Activated T-helper 1 cell treated with anti-CD3 and anti-CD28 coated beads, Interleukin-12 subunit alpha, Interleukin-12 subunit beta, Interleukin-2, Interleukin-4 antibody, amounts not matched to agents 30 ng/mL and 10 ng/mL and 1 ng/mL, durations not matched to agents 14 hours and 24 hours and 36 hours (primary cell): ENCODE results near the gene PPP2R5C. TPM values are rescaled to one million over a fixed set of nuclear protein-coding genes. Genes with fewer than 3 reads are reported as not detected.
"Not testable (repeated sequence)": the region's sequence is repeated elsewhere in the genome, so short reads cannot be mapped to it uniquely, and the experiment has no call there.

Experiments used
- DNase-seq: peaks from one replicate; pipeline ENCODE4 v3.0.0; 2021; ENCODE audit warnings: low spot score
- H3K27ac Mint-ChIP-seq: one replicate; pipeline ENCODE4 v1.8.0; 2021; ENCODE audit warnings: mild to moderate bottlenecking, mixed read lengths
- H3K27me3 Mint-ChIP-seq: one replicate; pipeline ENCODE4 v1.8.0; 2022; ENCODE audit warnings: mild to moderate bottlenecking, moderate library complexity, mixed read lengths; ENCODE audit not compliant: insufficient read depth
- H3K36me3 Mint-ChIP-seq: one replicate; pipeline ENCODE4 v1.8.0; 2021; ENCODE audit warnings: low read depth, mixed read lengths
- H3K4me1 Mint-ChIP-seq: one replicate; pipeline ENCODE4 v1.8.0; 2021; ENCODE audit warnings: low read depth, mixed read lengths
- H3K4me3 Mint-ChIP-seq: one replicate; pipeline ENCODE4 v1.8.0; 2021; ENCODE audit warnings: mild to moderate bottlenecking, moderate library complexity, mixed read lengths
- H3K9me3 Mint-ChIP-seq: one replicate; pipeline ENCODE4 v1.8.0; 2021; ENCODE audit warnings: mixed read lengths
- intact Hi-C: fragments of 100-400 bp; cut with micrococcal nuclease; formaldehyde crosslinking; loops from one replicate; pipeline ENCODE4 v1.15.1; 2024
- total RNA-seq: library from RNA; stranded (reverse); gene quantifications from 2 replicates; pipeline ENCODE4 v1.2.3, GENCODE V29; 2022

PPP2R5C gene
- total RNA-seq, 1 donor from 2014 or later, result 157 TPM

DNA sequence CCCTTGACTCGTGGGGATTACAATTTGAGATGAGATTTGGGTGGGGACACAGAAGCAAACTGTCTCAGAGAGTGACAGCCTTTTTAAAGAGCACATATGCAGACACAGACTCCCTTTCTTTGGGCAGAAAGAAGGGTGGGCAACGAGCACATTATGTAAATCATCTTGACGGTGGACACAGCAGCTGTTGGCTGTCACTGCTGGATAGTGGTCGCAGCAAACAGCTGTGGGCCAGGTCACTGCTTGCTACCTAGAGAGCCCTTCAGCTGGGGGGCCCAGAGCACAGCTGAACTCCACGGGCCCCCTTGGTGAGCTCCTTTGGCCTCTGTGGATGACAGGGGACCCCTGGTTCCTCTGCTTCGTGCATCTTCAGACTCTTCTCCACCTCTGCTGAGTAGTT lies 23.1 kb downstream of the PPP2R5C start:
- H3K27ac Mint-ChIP-seq, result no peak overlapping the region
- peaks cover 8% of the 10 kb centered on the region for H3K27me3 Mint-ChIP-seq
- DNase-seq, result no peak
- no peaks in the 10 kb centered on the region for H3K4me1 Mint-ChIP-seq
- no peak overlapping the region for H3K4me3 Mint-ChIP-seq
- no peaks in the 10 kb centered on the region for H3K36me3 Mint-ChIP-seq
- H3K9me3 Mint-ChIP-seq, result no peaks in the 10 kb centered on the region
- intact Hi-C loops, result loop anchor here (2.0 to 5.0 kb wide), 2 partner anchors 26 to 408 kb away; no protein-coding TSS in a partner anchor

GRCh38 chr14:101788016-101788635 lies 26.6 kb downstream of the PPP2R5C start:
- intact Hi-C loops, result loop anchor here (5.0 kb wide), 1 partner anchor 404 kb away; no protein-coding TSS in a partner anchor
- H3K4me1 Mint-ChIP-seq, result peaks cover 20% of the 10 kb centered on the region
- H3K4me3 Mint-ChIP-seq, result no peak overlapping the region
- no peak for DNase-seq
- H3K36me3 Mint-ChIP-seq, result peaks cover 5% of the 10 kb centered on the region
- no peaks in the 10 kb centered on the region for H3K27me3 Mint-ChIP-seq
- no peaks in the 10 kb centered on the region for H3K9me3 Mint-ChIP-seq
- H3K27ac Mint-ChIP-seq, result no peak overlapping the region

DNA sequence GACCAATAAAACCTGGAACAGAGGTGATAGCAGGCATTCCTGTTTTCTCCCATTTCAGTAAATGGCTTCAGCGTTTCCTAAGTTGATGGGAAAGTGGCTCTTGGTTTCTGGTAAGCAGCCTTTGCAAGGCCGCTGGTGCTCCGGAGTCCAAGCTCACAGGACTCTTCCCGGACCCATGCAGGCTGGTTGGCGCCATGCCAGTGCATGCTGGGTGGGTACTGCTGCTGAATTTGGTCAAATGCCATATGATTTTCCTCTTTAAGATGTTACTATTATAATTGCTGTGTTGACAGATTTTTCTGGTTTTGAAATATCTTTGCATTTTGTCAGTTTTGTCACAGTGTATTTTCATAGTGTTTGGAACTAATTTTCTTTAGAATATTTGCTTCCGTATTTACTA lies 27.7 kb downstream of the PPP2R5C start:
- Mint-ChIP-seq H3K27ac (no peak overlapping the region), H3K36me3 (peaks cover 8% of the 10 kb centered on the region), H3K4me1 (peaks cover 20% of the 10 kb centered on the region), H3K27me3 (no peaks in the 10 kb centered on the region), H3K4me3 (no peak overlapping the region), H3K9me3 (peaks cover 5% of the 10 kb centered on the region)
- DNase-seq, result no peak
- intact Hi-C loops, result loop anchor here (5.0 kb wide), 1 partner anchor 403 kb away; no protein-coding TSS in a partner anchor

DNA sequence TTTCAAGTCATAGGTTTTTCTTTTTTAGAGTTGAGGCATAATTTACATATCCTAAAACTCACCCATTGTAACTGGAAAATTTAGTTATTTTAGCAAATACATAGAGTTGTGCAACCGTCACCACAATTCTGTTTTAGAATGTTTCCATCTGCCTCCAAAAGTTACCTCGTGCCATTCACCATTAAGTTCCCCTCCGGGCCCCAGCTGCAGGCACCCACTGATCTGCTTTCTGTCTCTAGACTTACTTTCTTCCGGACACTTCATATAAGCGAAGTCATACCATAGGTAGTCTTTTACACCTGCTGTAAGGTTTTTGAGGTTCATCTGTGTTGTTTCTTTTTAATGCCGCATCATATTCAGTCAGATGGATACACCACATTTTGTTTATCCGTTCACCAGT lies 28.7 kb downstream of the PPP2R5C start:
- Mint-ChIP-seq H3K27me3 (no peaks in the 10 kb centered on the region), H3K4me1 (peaks cover 20% of the 10 kb centered on the region), H3K27ac (peak overlapping the region; percentile 41), H3K36me3 (peaks cover 12% of the 10 kb centered on the region), H3K9me3 (peaks cover 10% of the 10 kb centered on the region), H3K4me3 (no peak overlapping the region)
- intact Hi-C loops, result no loop called here
- DNase-seq, result no peak

DNA sequence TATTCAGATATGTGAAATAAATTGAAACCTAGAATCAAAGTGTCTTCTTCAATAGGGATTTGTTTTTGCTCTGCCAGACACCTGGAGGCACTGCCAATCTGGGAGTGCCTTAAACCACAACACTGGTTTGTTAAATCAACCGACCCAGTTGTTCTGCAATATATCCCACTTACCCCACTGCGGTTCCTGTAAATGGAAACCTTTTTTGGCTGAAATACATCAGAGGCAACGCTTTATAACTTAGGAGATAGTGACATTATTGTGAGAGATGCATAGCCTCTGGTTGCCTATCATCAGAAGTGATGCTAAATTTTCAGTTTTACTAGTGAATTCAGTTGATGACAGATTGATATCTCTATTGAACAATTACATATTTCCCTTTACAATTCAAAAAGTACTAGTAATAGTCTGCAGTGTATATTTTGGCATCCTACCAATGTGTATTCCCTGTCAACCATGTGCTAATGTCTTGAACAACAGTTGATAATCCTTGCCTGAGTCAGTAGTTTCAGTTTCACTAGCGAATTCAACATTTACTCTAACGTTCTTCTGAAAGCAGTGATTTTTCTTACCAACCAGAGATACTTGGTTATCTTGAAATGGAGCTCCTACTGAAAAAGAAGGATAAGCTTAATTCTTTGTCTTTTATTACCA lies 30.5 kb downstream of the PPP2R5C start:
- intact Hi-C loops, result loop anchor here (1.0 to 2.0 kb wide), 3 partner anchors 11 to 33 kb away; no protein-coding TSS in a partner anchor
- H3K36me3 Mint-ChIP-seq, result peaks cover 12% of the 10 kb centered on the region
- H3K4me3 Mint-ChIP-seq, result peak overlapping the region; percentile 52
- H3K27ac Mint-ChIP-seq, result peak overlapping the region; percentile 71
- H3K4me1 Mint-ChIP-seq, result peaks cover 20% of the 10 kb centered on the region
- no peak for DNase-seq
- peaks cover 10% of the 10 kb centered on the region for H3K9me3 Mint-ChIP-seq
- H3K27me3 Mint-ChIP-seq, result no peaks in the 10 kb centered on the region

DNA sequence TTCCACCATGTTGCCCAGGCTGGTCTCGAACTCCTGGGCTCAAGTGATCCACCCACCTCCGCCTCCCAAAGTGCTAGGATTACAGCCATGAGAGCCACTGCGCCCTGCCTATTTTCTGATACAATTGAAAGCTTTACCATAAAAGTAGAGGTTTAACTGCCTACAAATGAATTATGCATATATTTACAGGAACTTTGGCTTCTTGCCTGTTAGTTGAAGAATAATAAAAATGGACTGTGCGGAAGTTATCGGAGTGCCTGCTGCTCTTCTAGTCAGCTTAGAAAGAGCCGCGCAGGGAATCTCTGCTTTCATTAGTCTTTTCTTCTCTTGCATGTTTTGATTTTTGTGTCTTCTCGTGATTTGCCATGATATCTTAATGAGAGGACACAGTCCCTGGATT lies 34.5 kb downstream of the PPP2R5C start:
- intact Hi-C loops, result no loop called here
- peaks cover 14% of the 10 kb centered on the region for H3K36me3 Mint-ChIP-seq
- H3K27me3 Mint-ChIP-seq, result no peaks in the 10 kb centered on the region
- H3K27ac Mint-ChIP-seq, result no peak overlapping the region
- peaks cover 10% of the 10 kb centered on the region for H3K9me3 Mint-ChIP-seq
- H3K4me1 Mint-ChIP-seq, result peaks cover 14% of the 10 kb centered on the region
- no peak overlapping the region for H3K4me3 Mint-ChIP-seq
- no peak for DNase-seq

GRCh38 chr14:101796479-101796878 lies 35.0 kb downstream of the PPP2R5C start:
- Mint-ChIP-seq H3K4me1 (peaks cover 13% of the 10 kb centered on the region), H3K9me3 (peaks cover 10% of the 10 kb centered on the region), H3K4me3 (no peak overlapping the region), H3K27me3 (no peaks in the 10 kb centered on the region), H3K27ac (no peak overlapping the region), H3K36me3 (peaks cover 14% of the 10 kb centered on the region)
- no peak for DNase-seq
- intact Hi-C loops, result no loop called here

- Mint-ChIP-seq H3K4me3 (no peak overlapping the region), H3K4me1 (no peaks in the 10 kb centered on the region), H3K36me3 (peaks cover 10% of the 10 kb centered on the region), H3K27me3 (no peaks in the 10 kb centered on the region), H3K27ac (no peak overlapping the region), H3K9me3 (peaks cover 10% of the 10 kb centered on the region)
- intact Hi-C loops, result no loop called here
- no peak for DNase-seq
Measured at GRCh38 chr14:101797856-101798255, 36.3 kb downstream of the PPP2R5C start.

DNA sequence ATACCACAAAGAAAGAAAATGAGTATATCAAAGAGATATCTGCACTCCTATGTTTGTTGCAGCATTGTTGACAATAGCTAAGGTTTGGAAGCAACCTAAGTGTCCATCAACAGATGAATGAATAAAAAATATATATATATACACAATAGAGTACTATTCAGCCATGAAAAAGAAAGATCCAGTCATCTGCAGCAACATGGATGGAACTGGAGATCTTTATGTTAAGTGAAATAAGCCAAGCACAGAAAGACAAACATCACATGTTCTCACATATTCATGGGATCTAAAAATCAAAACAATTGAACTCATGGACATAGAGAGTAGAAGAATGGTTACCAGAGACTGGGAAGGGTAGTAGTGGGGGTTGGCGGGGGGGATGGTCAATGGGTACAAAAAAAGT lies 42.9 kb downstream of the PPP2R5C start:
- H3K36me3 Mint-ChIP-seq, H3K4me3 Mint-ChIP-seq, H3K27me3 Mint-ChIP-seq, H3K9me3 Mint-ChIP-seq, DNase-seq, H3K4me1 Mint-ChIP-seq, intact Hi-C loops, H3K27ac Mint-ChIP-seq: not testable (repeated sequence)

- H3K9me3 Mint-ChIP-seq, H3K27ac Mint-ChIP-seq, intact Hi-C loops, H3K4me3 Mint-ChIP-seq, H3K36me3 Mint-ChIP-seq, H3K27me3 Mint-ChIP-seq, DNase-seq: not testable (repeated sequence)
- peaks cover 15% of the 10 kb centered on the region for H3K4me1 Mint-ChIP-seq
Measured at GRCh38 chr14:101806252-101806651, 44.7 kb downstream of the PPP2R5C start.

DNA sequence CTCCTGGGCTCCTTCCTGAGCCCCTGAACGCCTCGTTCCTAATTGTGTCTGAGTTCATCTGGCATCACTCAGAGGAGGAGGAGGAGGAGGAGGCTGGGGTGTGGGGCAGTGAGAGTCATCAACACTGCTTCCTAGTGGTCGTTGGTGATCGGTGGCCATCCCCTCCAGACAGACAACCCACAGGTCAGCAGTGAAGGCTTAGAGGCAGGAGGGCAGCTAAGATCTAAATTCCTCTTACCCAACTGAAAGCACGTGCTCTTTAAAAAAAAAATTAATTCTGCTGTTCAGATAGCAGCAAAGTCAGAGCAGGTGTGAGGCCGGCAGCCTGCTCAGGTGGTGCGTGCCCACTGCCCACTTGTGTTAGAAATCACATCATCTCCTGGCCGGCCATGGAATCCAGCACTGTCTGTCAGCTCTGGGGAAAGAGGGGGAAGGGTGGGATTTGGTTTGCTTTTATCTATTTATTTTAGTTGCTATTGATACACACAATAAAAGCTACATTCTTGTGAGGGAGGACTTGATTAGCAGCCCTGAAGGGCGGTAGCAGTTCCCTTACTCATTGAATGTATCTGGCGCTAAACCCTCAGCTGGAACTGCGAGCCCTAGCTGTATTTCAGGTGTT lies 46.6 kb downstream of the PPP2R5C start:
- Mint-ChIP-seq H3K27me3 (no peaks in the 10 kb centered on the region), H3K9me3 (no peaks in the 10 kb centered on the region), H3K27ac (peak overlapping the region; percentile 58), H3K4me3 (peak overlapping the region; percentile 32), H3K4me1 (peaks cover 34% of the 10 kb centered on the region), H3K36me3 (peaks cover 16% of the 10 kb centered on the region)
- no peak for DNase-seq
- intact Hi-C loops, result no loop called here

- no peak for DNase-seq
- Mint-ChIP-seq H3K27ac (peak overlapping the region; percentile 100), H3K4me3 (peak overlapping the region; percentile 96), H3K36me3 (peaks cover 18% of the 10 kb centered on the region), H3K4me1 (peaks cover 43% of the 10 kb centered on the region), H3K27me3 (no peaks in the 10 kb centered on the region), H3K9me3 (no peaks in the 10 kb centered on the region)
- intact Hi-C loops, result loop anchor here (1.0 kb wide), 3 partner anchors 17 to 139 kb away; no protein-coding TSS in a partner anchor
Measured at GRCh38 chr14:101808894-101809670, 47.6 kb downstream of the PPP2R5C start.
